MCF 10A (cell line): Measurements from ENCODE around the gene MDGA2. TPM values are rescaled to one million over a fixed set of nuclear protein-coding genes. Genes with fewer than 3 reads are reported as not detected.

Experiments
- BruUV-seq: library from RNA; stranded (reverse); fragments of 400-500 nt; replicated peaks from 2 replicates; lab custom pipeline; 2021; lab: Mats Ljungman, UMichigan
- CTCF ChIA-PET: fragments of 300-600 bp; sonication (Branson Sonifier 250); formaldehyde crosslinking; extraction: SDS; loops from one replicate; lab custom pipeline; 2021; ENCODE audit warnings: antibody characterized with exemption, inconsistent platforms; lab: Yijun Ruan, JAX
- POLR2A ChIA-PET: fragments of 300-600, 350-650 bp; sonication (Branson Sonifier 250); formaldehyde crosslinking; extraction: SDS; loops from one replicate; lab custom pipeline; 2020; ENCODE audit warnings: antibody characterized with exemption, inconsistent platforms; lab: Yijun Ruan, JAX
- DNase-seq: peaks from one replicate; pipeline ENCODE4 v3.0.0-alpha.2; 2018; ENCODE audit not compliant: unreplicated experiment
- H3K27ac Mint-ChIP-seq: one replicate; pipeline ENCODE4 v1.8.0; 2022; ENCODE audit warnings: mild to moderate bottlenecking, low read depth, mixed read lengths; ENCODE audit not compliant: unreplicated experiment
- H3K27me3 Mint-ChIP-seq: one replicate; pipeline ENCODE4 v1.8.0; 2022; ENCODE audit warnings: mixed read lengths; ENCODE audit not compliant: insufficient read depth, unreplicated experiment
- H3K36me3 Mint-ChIP-seq: one replicate; pipeline ENCODE4 v1.8.0; 2022; ENCODE audit warnings: mild to moderate bottlenecking, moderate library complexity, mixed read lengths; ENCODE audit not compliant: insufficient read depth, unreplicated experiment
- H3K4me1 Mint-ChIP-seq: one replicate; pipeline ENCODE4 v1.8.0; 2022; ENCODE audit warnings: mixed read lengths; ENCODE audit not compliant: insufficient read depth, unreplicated experiment
- H3K4me3 Mint-ChIP-seq: one replicate; pipeline ENCODE4 v1.8.0; 2022; ENCODE audit warnings: mild to moderate bottlenecking, moderate library complexity, mixed read lengths; ENCODE audit not compliant: unreplicated experiment
- H3K9me3 Mint-ChIP-seq: one replicate; pipeline ENCODE4 v1.8.0; 2022; ENCODE audit warnings: mixed read lengths; ENCODE audit not compliant: unreplicated experiment
- CTCF ChIP-seq: fragments of 200-600 bp; IDR thresholded peaks from one replicate; pipeline ENCODE4 v1.8.0; 2022; ENCODE audit warnings: antibody characterized with exemption, mild to moderate bottlenecking; ENCODE audit not compliant: unreplicated experiment
- intact Hi-C: fragments of 100-400 bp; cut with micrococcal nuclease; formaldehyde crosslinking; loops from 2 replicates; pipeline ENCODE4 v1.14.1; 2022
- total RNA-seq: library from RNA; stranded (reverse); gene quantifications from 2 replicates; pipeline ENCODE4 v1.2.3, GENCODE V29; 2022

MDGA2 gene
- total RNA-seq, 1 experiment from 2014 or later = not detected

GRCh38 chr14:47262801-47263200 lies 412.6 kb downstream of the MDGA2 start:
- peaks cover 5% of the 10 kb centered on the region for H3K4me1 Mint-ChIP-seq
- ChIA-PET POLR2A (no interaction called here), CTCF (interaction anchor here (0.7 to 0.8 kb wide), 2 partner anchors 17 to 682 kb away, joined by 3 read pairs; no protein-coding TSS in a partner anchor)
- no peak overlapping the region for H3K4me3 Mint-ChIP-seq
- intact Hi-C loops = no loop called here
- no peaks in the 10 kb centered on the region for H3K36me3 Mint-ChIP-seq
- no peaks in the 10 kb centered on the region for H3K9me3 Mint-ChIP-seq
- no peak overlapping the region for H3K27ac Mint-ChIP-seq
- BruUV-seq = no TSS peak
- H3K27me3 Mint-ChIP-seq = peaks cover 22% of the 10 kb centered on the region
- DNase-seq = no peak
- TF ChIP-seq CTCF = no peak

- POLR2A ChIA-PET = no interaction called here
- peaks cover 36% of the 10 kb centered on the region for H3K27me3 Mint-ChIP-seq
Observed at GRCh38 chr14:47261350-47261749, 414.1 kb downstream of the MDGA2 start.

GRCh38 chr14:47259796-47260195 lies 415.6 kb downstream of the MDGA2 start:
- no peak for DNase-seq
- Mint-ChIP-seq H3K27ac (no peak overlapping the region), H3K9me3 (peaks cover under 1% of the 10 kb centered on the region), H3K4me3 (no peak overlapping the region), H3K36me3 (no peaks in the 10 kb centered on the region), H3K4me1 (peaks cover 5% of the 10 kb centered on the region), H3K27me3 (peaks cover 50% of the 10 kb centered on the region)
- ChIA-PET POLR2A (no interaction called here), CTCF (interaction anchor here (0.6 kb wide), 2 partner anchors 41 to 321 kb away, joined by 3 to 4 read pairs; no protein-coding TSS in a partner anchor)
- BruUV-seq = no TSS peak
- no peak for TF ChIP-seq CTCF
- intact Hi-C loops = no loop called here

More at GRCh38 chr14:47261350-47261749, 414.1 kb downstream of the MDGA2 start:
- Mint-ChIP-seq H3K4me3 (no peak overlapping the region), H3K27ac (no peak overlapping the region), H3K4me1 (peaks cover 5% of the 10 kb centered on the region), H3K36me3 (no peaks in the 10 kb centered on the region), H3K9me3 (no peaks in the 10 kb centered on the region)
- no peak for DNase-seq
- intact Hi-C loops = no loop called here
- no peak for TF ChIP-seq CTCF
- CTCF ChIA-PET = no interaction called here
- no TSS peak for BruUV-seq

- ChIA-PET CTCF (no interaction called here), POLR2A (no interaction called here)
- BruUV-seq = no TSS peak
- H3K27me3 Mint-ChIP-seq = peaks cover 64% of the 10 kb centered on the region
- intact Hi-C loops = no loop called here
- H3K36me3 Mint-ChIP-seq = no peaks in the 10 kb centered on the region
- peaks cover 14% of the 10 kb centered on the region for H3K9me3 Mint-ChIP-seq
- TF ChIP-seq CTCF = no peak
- peaks cover 5% of the 10 kb centered on the region for H3K4me1 Mint-ChIP-seq
- H3K4me3 Mint-ChIP-seq = no peak overlapping the region
- no peak overlapping the region for H3K27ac Mint-ChIP-seq
- DNase-seq = no peak
Observed at GRCh38 chr14:47257013-47257412, 418.4 kb downstream of the MDGA2 start.
